ENCODE data around the gene UBE2H.

DNA sequence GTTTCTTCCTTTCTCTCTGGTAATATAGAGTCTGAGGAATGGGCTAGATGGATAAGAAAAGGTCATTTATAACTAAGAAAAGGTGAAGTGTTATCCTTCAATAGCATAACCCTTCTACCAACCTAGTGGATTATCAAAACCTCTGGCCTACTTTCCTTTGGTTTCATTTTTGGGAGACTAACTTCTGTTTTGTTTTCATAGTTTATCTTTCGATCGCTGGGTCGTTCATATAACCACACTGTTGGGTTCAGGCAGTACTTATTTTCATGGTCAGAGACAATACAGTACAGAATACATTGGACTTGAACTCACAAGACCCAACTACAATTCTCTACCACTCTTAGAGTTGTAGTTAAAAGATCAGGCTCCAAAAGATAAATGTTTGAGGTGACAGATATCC is 86.5 kb downstream of the UBE2H start:
- TF ChIP-seq, protein P1, sequence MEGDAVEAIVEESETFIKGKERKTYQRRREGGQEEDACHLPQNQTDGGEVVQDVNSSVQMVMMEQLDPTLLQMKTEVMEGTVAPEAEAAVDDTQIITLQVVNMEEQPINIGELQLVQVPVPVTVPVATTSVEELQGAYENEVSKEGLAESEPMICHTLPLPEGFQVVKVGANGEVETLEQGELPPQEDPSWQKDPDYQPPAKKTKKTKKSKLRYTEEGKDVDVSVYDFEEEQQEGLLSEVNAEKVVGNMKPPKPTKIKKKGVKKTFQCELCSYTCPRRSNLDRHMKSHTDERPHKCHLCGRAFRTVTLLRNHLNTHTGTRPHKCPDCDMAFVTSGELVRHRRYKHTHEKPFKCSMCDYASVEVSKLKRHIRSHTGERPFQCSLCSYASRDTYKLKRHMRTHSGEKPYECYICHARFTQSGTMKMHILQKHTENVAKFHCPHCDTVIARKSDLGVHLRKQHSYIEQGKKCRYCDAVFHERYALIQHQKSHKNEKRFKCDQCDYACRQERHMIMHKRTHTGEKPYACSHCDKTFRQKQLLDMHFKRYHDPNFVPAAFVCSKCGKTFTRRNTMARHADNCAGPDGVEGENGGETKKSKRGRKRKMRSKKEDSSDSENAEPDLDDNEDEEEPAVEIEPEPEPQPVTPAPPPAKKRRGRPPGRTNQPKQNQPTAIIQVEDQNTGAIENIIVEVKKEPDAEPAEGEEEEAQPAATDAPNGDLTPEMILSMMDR (IDR thresholded peaks at IDR 0.05), result no peak
- no peak for TF ChIP-seq EZH2 (IDR thresholded peaks at IDR 0.05; ENCODE audit: borderline replicate concordance, insufficient read depth, low read depth, low read length, poor library complexity, severe bottlenecking)
